HL-60/S4 (cell line): ENCODE data around the gene LCNL1.

ENCODE experiments used
- in situ Hi-C: fragments of 300-500 bp; cut with MboI; formaldehyde crosslinking; loops from 2 replicates; pipeline ENCODE4 v1.14.3; 2022; ENCODE audit warnings: low sequenced_read_pairs

The LCNL1 gene

GRCh38 chr9:136958473-136958872, 24.3 kb upstream of the LCNL1 start:
- in situ Hi-C loops = no loop called here

GRCh38 chr9:136958898-136959850, 23.6 kb upstream of the LCNL1 start:
- in situ Hi-C loops = no loop called here

GRCh38 chr9:136960212-136960937, 22.4 kb upstream of the LCNL1 start:
- in situ Hi-C loops = no loop called here

- in situ Hi-C loops = no loop called here
These were observed 21.9 kb upstream of the LCNL1 start for GRCh38 chr9:136960938-136961275.

- in situ Hi-C loops = no loop called here
These were observed 21.3 kb upstream of the LCNL1 start for GRCh38 chr9:136961279-136962065.

GRCh38 chr9:136962163-136962562, 20.6 kb upstream of the LCNL1 start:
- in situ Hi-C loops = no loop called here

GRCh38 chr9:136962701-136963248, 20.0 kb upstream of the LCNL1 start:
- in situ Hi-C loops = no loop called here

- in situ Hi-C loops = no loop called here
These were observed 19.5 kb upstream of the LCNL1 start for GRCh38 chr9:136963341-136963740.

GRCh38 chr9:136963751-136964150, 19.0 kb upstream of the LCNL1 start:
- in situ Hi-C loops = no loop called here

GRCh38 chr9:136964171-136964689, 18.6 kb upstream of the LCNL1 start:
- in situ Hi-C loops = no loop called here

- in situ Hi-C loops = no loop called here
These were observed 17.9 kb upstream of the LCNL1 start for GRCh38 chr9:136964833-136965422.

GRCh38 chr9:136965771-136966484, 16.9 kb upstream of the LCNL1 start:
- in situ Hi-C loops = no loop called here

- in situ Hi-C loops = no loop called here
These were observed 14.3 kb upstream of the LCNL1 start for GRCh38 chr9:136968333-136969127.

- in situ Hi-C loops = no loop called here
These were observed 13.6 kb upstream of the LCNL1 start for GRCh38 chr9:136969150-136969549.

- in situ Hi-C loops = no loop called here
These were observed 13.0 kb upstream of the LCNL1 start for GRCh38 chr9:136969774-136970173.

GRCh38 chr9:136970361-136970760, 12.4 kb upstream of the LCNL1 start:
- in situ Hi-C loops = no loop called here

- in situ Hi-C loops = no loop called here
These were observed 11.0 kb upstream of the LCNL1 start for GRCh38 chr9:136971746-136972145.

- in situ Hi-C loops = no loop called here
These were observed 10.5 kb upstream of the LCNL1 start for GRCh38 chr9:136972335-136972734.

GRCh38 chr9:136972743-136973142, 10.1 kb upstream of the LCNL1 start:
- in situ Hi-C loops = no loop called here
